ENCODE data around the gene PUS10. TPM values are rescaled to one million over a fixed set of nuclear protein-coding genes. Genes with fewer than 3 reads are reported as not detected.

Gene PUS10
- total and polyA plus RNA-seq, 2 of the 13 experiments (the other 11 are each of a cell fraction or from before 2014, with no cell fraction given), result 41.4 to 44.3 TPM

DNA sequence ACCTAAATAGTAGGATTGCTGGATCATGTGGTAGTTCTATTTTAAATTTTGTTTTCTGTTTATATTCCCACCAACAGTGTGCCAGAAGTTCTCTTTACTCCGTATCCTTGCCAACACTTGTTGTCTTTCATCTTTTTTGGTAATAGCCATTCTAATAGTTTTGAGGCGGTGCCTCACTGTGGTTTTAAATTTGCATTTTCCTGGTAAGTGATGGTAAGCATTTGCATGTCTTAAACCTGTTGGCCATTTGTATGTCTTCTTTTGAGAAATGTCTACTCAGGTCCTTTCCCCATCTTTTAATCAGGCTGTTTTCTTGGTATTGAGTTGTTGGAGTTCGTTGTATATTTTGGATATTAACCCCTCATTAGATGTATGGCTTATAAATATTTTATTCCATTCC, 85.1 kb downstream of the PUS10 start:
- Histone ChIP-seq H2AFZ (ENCODE audit: low read length) (no peak overlapping the region), H3K9me3 (ENCODE audit: low read length) (no peaks in the 10 kb centered on the region), H3K27ac (ENCODE audit: extremely low read length, insufficient read depth, low read length) (no peak overlapping the region), H3K4me1 (ENCODE audit: insufficient read depth, low read length) (peaks cover 6% of the 10 kb centered on the region; the same call in 1 of the 2 replicates), H3K4me2 (ENCODE audit: low read depth, low read length) (no peak overlapping the region), H3K79me2 (ENCODE audit: insufficient read depth, low read length) (no peaks in the 10 kb centered on the region), H3K36me3 (replicated peaks in 1 of 2; ENCODE audit: control insufficient read depth in 1 of 2, insufficient read depth in 2 of 2, low read length in 2 of 2) (peaks cover 2 to 11% of the 10 kb centered on the region in 2 experiments; a peak in 2 of 5 replicates), H3K9ac (ENCODE audit: insufficient read depth, low read depth, low read length) (no peak overlapping the region), H3K27me3 (ENCODE audit: control insufficient read depth in 1 of 2, insufficient read depth in 2 of 2, low read length in 2 of 2) (no peaks in the 10 kb centered on the region), H3K4me3 (replicated peaks in 1 of 3; ENCODE audit: insufficient read depth in 1 of 3, low read depth in 2 of 3, low read length in 3 of 3) (no peak overlapping the region), H4K20me1 (ENCODE audit: insufficient read depth, low read length) (no peaks in the 10 kb centered on the region)
- FAIRE-seq (no peak), ATAC-seq (no peak), DNase-seq (ENCODE audit: low spot score) (no peak)
- CTCF ChIA-PET (ENCODE audit: low intra/inter-chr PET ratio, low total read pairs), result no interaction called here
- no peak for TF ChIP-seq MLLT10 (CRISPR knock-in tag; IDR thresholded peaks at IDR 0.05)
- TF ChIP-seq IKZF5 (CRISPR knock-in tag; IDR thresholded peaks at IDR 0.05), result no peak
- TF ChIP-seq POLR2AphosphoS5 (IDR thresholded peaks at IDR 0.05; ENCODE audit: low read depth, low read length), result 0 out of 2 replicates have a peak, but pooled peaks have one; percentile 3
- TF ChIP-seq MBD4 (IDR thresholded peaks at IDR 0.05; ENCODE audit: borderline replicate concordance, low read length), result 0 out of 2 replicates have a peak, but pooled peaks have one; percentile 53
- no peak for TF ChIP-seq ZNF362 (CRISPR knock-in tag; IDR thresholded peaks at IDR 0.05; ENCODE audit: borderline replicate concordance)
- TF ChIP-seq KDM5A (IDR thresholded peaks at IDR 0.05; ENCODE audit: borderline replicate concordance, low read length), result no peak
- TF ChIP-seq ATAD3A (CRISPR knock-in tag; IDR thresholded peaks at IDR 0.05), result no peak
- no peak for TF ChIP-seq SNRNP70 (IDR thresholded peaks at IDR 0.05; ENCODE audit: low read depth, low read length)
- no peak for TF ChIP-seq THAP11 (CRISPR knock-in tag; IDR thresholded peaks at IDR 0.05)
- TF ChIP-seq ZFP36 (IDR thresholded peaks at IDR 0.05; ENCODE audit: borderline replicate concordance, low read depth, low read length, partially characterized antibody), result no peak
- WGBS (ENCODE audit: low lambda C conversion rate), result 97% methylated on average over 3 of the region's 3 CpGs
- intact Hi-C loops (cut with micrococcal nuclease; ENCODE audit: unreplicated experiment) (no loop called here), in situ Hi-C loops (cut with HindIII; ENCODE audit: extremely low pct_ligation_motif_present, low pct_unique_long_range_greater_than_20kb) (no loop called here)
- BruUV-seq (replicated peaks), result TSS peak; percentile 23
- POLR2A ChIA-PET, result no interaction called here

All from HepG2 (cell line).